GM18867 (cell line): Measurements from ENCODE around the gene PDSS2.
"Not testable (repeated sequence)": the region's sequence is repeated elsewhere in the genome, so short reads cannot be mapped to it uniquely, and the experiment has no call there.

Experiments
- ATAC-seq: cut with Tn5 transposase; IDR thresholded peaks from one replicate; pipeline ENCODE4 v1.9.1; 2021; ENCODE audit warnings: mild to moderate bottlenecking, moderate library complexity; ENCODE audit not compliant: unreplicated experiment

Gene PDSS2

DNA sequence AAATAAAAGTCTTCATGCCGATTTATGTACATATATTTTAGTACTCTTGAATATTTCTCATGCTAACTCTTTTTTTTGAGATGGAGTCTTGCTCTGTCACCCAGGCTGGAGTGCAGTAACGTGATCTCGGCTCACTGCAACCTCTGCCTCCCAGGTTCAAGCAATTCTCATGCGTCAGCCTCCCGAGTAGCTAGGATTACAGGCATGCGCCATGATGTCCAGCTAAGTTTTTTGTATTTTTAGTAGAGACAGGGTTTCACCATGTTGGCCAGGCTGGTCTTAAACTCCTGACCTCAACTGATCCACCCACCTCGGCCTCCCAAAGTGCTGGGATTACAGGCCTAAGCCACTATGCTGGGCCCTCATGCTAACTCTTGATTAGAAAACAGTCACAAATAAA, 179.4 kb downstream of the PDSS2 start:
- ATAC-seq = not testable (repeated sequence)

DNA sequence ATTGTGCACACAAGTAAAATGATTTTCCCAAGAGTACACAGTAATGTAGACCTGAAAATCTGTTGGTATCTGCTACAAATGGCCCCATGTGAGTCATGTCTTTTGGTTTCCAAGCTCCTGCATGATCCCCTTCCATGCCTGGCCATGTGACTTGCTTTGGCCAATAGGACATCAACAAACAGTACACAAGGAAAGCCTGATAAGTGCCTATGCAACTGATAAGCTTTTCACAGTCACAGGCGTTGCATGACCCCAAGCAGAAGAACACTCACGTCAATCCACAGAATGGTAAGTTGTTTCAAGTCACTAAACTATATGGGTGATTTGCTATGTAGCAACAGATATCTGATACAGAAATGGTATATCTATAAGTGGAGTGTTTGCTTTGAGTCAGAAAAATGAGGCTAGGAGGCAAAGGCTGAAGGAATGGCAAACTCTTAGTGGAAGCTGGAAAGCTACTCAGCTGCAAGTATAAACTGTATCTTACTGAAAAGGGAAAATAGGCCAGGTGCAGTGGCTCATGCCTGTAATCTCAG, 184.0 kb downstream of the PDSS2 start:
- no peak for ATAC-seq

DNA sequence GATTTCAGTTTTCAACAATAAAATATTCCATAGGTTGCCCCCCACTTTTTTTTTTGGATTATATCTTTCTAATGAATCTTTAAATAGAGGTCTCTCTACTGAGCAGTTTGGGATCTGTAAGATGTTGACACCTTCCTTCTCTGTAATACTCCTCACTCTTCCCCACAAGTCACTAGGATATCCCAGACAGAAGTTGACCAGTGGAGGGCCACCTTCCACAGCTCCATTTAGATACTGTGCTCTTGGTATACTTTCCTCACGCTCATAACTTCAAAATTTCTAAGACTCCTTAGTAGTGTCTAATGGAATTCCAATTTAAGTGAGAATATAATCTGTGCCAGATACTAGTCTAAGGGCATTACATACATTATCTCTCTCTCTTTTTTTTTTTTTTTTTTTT, 185.1 kb downstream of the PDSS2 start:
- no peak for ATAC-seq

DNA sequence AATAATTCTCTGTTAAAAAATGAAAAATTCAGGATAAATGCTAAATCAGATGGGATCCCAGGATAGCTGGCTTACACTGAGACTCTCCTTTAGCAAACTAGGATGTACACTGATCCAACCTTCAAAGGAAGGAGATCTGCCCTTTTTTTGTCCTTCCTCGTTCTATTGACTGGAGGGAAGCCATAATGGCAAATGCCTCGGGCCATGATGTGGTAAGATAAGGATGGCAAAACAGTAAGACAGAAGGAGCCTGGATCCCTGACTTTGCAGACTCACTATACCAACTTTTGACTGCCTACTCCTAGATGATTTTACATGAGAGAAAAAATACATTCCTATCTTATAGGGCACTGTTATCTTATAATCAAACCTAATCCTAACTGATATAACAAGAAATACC, 187.1 kb downstream of the PDSS2 start:
- ATAC-seq = no peak

DNA sequence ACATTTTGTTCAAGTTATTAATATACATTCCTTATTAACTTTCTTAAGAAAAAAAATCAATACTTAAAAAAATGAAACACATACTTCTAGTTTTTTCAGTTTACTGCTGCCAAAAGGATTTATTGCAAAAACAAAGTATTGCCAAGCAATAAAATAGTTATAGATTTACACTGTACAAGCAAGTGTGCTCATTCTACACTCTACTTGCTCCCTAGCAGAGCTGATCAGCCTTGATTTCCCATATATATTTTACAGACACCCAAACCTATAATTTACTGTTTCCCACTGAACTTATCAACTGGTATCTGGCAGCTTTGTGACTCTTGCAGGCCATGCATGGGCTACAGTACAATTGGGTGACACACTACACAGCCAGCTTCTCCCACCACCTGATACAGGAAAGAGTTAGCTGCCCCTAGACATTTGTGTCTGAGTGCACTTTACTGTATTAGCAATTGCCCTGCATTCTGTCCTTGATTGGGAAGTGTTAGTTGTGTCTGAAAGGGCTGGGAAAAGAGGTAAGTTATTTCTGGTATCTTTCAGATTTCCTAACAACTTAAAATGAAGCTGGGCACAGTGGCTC, 188.1 kb downstream of the PDSS2 start:
- ATAC-seq = no peak

DNA sequence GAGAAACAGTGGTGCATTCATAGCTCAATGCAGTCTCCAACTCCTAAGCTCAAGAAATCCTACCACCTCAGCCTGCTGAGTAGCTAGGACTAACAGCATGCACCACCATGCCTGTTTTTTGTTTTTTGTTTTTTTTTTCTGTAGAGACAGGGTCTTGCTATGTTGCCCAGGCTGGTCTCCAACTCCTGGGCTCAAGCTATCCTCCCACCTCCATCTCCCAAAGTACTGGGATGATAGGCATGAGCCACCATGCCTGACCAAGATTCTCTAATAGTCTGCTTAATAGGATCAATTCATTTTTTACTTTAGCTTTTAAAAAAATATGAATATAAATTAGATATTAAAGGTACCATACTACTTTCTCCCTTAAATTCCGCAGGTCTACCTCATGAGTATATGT, 191.7 kb downstream of the PDSS2 start:
- no peak for ATAC-seq

DNA sequence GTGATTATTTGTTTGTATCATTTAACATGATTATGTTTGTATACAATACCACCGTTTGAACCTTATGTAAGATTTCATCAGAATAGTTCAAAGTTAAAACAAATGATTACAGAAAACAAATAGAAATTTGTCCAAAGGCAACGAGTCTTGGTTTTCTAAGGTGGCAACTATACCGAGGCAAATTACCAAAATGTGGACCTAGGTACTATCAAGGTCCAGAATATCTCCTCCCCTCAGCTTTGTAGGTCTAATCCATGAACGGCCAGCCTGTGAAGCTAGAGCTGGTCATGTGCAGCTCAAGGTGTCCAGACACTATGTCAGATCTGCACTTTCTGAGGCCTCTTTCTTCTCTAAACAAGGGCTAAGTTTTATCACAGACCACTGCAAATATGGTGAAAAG, 192.4 kb downstream of the PDSS2 start:
- no peak for ATAC-seq

DNA sequence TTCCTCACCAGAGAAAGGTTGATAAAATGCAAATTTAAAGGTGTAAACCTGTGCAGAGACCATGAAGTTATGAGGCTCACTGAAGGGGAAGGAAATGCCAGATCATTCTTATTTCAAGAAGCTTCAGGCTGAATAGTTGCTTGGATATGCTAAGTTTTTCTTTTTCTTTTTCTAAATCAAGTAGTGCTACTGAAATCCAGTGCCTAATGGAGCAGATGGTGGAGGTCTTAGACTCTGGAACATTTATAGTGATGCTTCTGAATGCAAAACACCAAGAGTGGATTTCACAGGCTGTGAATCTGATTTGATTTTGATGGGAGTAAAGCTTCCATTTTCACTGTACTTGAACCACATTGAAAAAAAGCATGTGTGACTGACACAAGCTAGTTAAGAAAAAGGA, 192.8 kb downstream of the PDSS2 start:
- no peak for ATAC-seq

DNA sequence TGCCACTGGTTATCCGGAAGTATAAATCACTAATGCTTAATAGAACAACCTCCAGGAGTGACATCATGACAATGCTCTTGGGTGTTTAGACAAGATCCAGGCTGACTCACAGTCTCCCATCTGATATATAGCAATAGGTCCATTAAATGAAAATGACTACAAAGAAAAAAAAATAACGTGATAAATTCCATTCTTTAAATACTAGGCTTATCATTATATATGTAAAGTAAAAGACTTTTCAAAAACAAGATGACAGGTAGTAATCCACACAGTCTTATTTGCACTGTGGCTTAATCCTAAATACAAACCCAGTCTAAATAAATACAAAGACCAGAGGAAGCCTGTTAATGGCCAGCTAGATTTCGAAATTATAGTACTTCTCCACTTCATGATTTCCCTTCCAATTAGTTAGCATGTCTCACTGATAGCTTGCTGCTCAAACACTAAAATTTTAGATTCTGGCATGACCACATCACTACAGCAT, 195.0 kb downstream of the PDSS2 start:
- ATAC-seq = no peak

DNA sequence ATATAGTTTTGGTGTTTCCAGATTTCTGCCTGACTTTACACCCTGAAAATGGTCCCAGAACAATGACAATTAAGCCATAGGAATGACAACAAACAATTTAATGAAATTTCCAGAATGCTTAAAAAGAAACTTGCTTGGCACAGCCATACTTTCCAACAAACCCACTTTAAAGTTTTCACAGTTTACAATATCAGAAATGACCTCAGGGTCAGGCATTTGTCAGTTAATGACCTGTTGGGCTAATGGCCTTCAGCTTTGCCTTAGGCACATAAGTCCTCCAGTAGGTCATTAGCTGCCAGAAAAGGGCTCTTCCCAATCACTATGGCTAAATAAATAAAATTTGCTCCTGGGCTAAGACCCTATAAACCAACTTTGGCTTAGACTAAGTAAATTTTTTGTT, 199.4 kb downstream of the PDSS2 start:
- ATAC-seq = no peak

DNA sequence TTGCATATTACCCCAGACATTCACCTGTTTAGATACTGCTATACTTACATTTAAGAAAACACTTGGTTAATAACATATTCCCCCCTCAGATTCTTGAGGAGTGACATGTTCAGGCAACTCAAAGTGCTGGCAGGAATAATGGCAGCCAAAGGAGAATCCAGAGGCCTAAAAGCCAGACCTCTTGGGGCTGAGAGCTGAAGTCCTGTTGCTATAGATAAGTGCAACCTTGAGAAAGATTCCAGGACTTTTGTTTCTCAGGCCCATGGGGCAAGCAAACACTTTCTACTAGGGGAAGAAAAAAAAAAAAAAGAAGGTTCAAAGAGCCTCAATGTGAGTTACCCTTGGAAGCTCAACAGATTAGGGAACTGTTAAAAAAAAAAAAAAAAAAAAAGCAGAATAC, 211.2 kb downstream of the PDSS2 start:
- no peak for ATAC-seq

DNA sequence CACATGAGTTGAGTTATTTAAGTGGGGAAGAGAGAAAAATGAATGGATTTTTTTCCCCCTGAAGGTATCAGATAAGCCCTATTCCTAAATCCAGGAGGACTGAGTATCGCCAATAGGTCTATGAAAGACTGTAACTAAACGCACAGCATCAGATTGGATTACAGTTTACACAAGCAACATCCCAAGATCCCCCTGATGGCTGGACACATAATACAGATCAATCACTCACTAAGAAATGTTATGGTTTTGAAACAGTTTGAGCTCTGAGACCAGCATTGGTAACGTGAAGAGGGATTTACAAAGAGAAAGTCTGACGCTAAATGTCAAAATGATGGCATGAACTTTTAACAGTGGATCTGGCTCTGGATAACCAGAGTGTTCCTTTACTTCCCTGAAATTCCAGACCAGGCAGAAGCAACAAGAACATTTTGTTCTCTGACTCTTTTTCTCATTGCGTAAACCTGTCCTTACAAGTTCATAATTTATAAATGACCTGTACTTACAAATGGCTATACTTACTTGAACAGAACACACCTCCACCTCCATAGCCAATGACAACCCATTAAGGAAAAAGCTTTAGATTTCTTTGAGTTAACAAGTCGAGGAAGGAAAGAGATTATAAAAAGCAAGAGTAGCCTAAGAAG, 212.3 kb downstream of the PDSS2 start:
- ATAC-seq = no peak

DNA sequence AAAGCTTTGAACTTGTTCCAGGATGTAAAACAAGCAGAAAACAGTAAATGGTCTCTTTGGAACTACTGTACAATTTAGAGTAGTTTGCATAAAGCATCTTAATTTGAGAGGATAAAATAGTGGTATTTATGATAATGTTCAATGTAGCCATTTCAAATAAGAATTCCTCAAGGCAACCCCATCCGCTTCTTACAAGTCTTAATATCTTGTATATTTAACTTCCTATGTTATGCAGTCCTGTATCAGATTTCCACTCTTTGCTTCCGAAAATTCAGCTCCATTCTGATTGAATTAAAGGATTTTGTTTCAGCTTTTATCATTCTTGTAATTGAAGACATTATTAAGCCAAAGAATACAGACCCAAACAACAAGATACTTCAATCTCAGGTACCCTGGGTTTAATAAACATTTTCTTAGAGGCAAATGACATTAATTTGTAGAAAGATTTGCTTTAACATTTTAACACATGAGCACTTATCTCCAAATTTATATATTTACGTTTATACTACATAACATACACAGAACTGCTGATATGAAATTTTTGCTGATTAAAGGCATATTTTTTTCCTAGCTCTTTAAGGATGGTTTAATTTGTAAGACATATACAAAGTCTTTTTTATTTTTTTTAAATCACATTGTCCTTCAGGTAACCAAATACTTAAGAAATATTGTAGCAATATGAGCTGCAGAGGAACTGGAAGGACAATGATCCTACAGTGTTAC, 213.0 kb downstream of the PDSS2 start:
- ATAC-seq = no peak

DNA sequence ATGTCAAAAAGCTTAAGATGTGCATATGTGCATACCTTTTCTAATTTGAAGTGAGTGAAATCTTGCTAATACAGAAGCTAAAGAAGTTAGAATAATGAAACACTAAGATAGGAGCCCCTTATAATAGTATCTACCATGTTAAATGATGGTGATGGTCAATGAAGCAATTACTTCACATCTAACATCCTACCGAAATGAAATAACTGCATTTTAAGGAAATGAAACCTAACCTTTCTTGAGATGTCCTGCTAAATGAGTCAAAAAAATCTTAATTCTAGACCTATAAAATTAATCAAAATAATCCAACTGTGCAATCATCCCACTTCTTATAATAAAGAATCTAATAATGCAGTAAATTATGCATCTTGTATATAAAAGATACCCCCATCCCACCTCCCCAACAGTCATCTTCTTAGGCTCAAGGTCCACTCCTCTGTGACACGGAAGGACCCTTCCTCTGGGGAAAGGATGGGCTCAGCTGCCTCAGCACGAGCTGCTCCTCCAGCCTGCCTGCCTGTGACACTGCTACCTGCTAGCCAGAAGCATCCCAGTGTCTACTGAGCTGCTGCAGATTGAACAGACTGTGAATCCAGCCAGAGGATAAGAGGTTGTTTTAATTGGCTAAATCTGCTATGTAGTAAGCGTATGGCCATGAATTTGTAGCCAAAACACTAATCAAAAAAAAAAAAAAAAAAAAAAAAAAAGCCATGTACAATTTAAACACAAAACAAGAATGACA, 214.5 kb downstream of the PDSS2 start:
- no peak for ATAC-seq

DNA sequence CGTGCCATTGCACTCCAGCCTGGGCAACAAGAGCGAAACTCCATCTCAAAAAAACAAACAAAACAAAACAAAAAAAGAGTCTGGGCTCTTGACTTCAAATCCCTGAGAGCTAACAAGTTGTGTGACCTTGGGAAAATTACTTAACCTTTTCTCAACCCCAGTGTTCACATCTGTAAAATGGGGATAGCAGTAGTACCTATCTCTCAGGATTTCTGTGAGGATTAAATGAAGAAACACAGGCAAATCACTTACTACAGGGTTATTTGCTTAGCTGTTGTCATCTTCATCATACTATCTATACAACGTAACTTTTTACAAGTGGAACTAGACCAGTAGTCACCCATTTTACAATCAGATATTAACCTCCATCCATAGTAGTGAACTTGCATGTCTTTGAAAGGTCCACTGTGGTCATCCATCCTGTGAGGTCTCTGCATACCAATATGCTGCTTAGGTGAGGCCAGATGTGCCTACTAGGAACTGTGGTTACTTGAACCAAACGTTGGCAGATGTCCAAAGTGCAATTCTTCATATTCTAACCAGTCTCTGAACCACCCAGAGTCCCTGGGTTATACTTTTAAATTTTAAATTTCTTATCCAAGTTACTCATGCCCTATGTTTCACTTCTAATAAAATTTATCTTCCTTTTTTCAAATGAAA, 215.2 kb downstream of the PDSS2 start:
- ATAC-seq = no peak

DNA sequence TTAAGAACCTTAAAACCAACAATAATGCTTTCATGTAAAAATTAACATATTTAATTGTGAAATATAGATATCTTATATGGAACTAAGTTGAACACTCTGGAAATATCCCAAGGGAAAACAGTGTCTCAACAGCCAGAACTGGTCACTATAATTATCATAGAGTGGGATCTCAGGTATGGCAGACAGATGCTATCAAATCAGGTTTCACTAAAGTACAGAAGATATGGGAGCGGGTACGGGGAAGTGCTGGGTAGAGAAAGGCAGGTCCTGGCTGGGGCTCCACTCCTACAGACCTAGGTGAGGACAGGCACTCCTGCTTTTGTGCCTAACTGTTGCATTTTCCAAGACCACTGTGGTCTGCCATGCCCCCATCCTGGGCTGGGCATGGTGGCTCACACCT, 215.9 kb downstream of the PDSS2 start:
- ATAC-seq = no peak

DNA sequence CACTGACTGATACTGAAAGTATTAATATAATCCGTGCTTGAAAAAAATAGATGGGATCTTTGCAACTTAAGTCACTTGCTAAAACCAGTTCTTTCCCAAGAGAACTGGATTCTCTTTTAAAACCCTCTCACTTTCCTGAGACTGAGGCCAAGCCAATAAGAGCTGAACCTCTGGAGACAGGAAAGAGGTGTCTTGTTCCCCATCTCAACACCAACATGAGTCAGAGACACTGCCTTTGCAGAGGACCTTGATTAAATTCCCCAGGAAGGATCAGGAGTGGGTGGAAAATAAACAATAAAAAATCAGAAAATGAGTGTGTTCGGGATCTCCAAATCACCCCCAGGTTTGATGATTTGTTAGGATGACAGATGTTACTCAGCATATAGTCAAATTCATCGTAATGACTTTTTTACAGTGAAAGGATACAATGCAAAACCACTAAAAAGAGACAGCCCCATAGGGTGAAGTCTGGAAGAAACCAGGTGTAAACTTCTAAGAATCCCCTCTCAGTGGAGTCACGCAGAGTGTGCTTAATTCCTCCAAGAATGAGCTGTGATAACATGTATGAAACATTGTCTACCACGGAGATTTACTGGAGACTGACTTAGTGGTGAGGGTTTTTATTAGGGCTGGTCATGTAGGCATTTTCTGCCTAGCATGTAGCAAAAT, 221.2 kb downstream of the PDSS2 start:
- ATAC-seq = no peak

DNA sequence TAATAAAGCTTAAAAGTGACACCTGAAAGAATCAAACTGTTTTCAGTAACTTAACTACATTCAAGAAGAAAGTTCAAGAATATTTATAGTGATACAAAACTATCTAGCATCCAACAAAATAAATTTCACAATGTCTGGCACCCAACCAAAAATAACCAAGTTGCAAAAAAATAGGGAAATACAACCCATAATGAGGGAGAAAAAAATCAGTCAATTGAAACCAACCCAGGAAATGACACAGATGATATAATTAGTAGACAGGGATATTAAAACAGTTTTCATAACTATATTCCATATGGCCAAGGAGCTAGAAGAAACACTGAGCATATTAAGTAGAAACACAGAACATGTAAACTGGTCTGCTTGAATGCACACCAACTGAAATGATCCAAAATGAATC, 223.9 kb downstream of the PDSS2 start:
- ATAC-seq = no peak

DNA sequence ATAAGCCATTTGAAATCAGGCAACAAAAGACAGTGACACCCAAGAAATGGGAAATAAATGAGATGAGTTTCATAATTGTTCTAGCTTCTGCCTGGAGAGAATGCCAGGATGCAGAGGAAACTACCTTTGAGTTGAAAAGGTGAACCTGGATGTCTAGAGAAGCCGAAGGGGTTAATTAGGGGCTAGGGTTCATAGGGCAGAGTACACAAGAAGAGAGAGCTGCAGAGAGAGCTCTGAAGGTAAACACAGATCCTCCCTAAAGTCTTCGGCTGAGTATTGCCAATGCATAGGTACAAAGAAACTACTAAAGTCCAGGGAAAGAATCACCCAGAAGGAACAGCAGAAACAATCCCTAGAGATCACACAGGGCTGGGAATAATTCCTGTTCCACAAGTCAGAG, 224.4 kb downstream of the PDSS2 start:
- no peak for ATAC-seq

DNA sequence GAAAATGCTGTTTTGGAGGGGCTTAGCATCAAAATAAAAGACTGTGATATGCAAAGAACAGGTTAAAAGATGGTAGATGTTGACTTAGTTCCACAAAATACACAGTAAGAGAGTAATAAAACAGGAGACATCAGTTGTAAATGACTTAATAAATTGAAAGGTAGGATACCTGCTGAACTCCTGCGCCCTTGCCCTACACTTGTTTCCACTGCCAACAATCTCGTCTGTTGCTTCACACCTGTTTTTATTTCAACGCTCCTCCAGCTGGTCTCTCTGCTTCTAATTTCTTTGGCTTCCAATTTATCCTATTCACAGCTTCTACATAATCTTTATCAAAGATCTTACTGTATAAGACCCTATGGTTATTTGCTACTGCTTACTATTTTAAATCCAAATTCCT, 228.1 kb downstream of the PDSS2 start:
- no peak for ATAC-seq
